ENCODE results near the gene PSG1.
"Not testable (repeated sequence)": the region's sequence is repeated elsewhere in the genome, so short reads cannot be mapped to it uniquely, and the experiment has no call there.

DNA sequence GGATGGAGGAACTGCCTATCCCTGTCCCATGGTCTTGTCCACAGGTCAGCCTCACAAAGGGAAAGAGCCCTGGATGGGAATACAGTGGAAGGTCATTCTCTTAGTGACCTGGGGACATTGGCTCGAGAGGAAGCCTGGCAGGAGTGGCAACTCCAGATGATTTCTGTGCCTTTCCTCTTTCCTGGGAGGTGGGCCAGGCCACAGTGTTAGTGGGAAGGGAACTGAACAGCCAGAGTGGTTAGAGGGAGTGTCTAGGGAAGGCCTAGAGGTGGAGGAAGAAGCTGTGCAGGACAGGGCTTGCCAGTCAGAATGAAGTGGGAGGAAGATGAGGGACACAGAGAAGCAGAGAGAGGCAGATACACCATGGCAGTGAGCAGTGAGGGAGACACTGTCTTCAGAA, 3.6 kb downstream of the PSG1 start:
- TF ChIP-seq SUZ12 (IDR thresholded peaks at IDR 0.05); FOXK2 (IDR thresholded peaks at IDR 0.05); SP1 (IDR thresholded peaks at IDR 0.05); FOXM1 (IDR thresholded peaks at IDR 0.05; ENCODE audit: borderline replicate concordance); BHLHE40 (IDR thresholded peaks at IDR 0.05; ENCODE audit: borderline replicate concordance); FOXA1 (IDR thresholded peaks at IDR 0.05); HDGF (IDR thresholded peaks at IDR 0.05; ENCODE audit: borderline replicate concordance); ZNF384 (IDR thresholded peaks at IDR 0.05); TARDBP (IDR thresholded peaks at IDR 0.05); ELF4 (IDR thresholded peaks at IDR 0.05); L3MBTL2 (conservative IDR thresholded peaks at IDR 0.05); ARNT (IDR thresholded peaks at IDR 0.05): not testable (repeated sequence)
